ENCODE data around the gene SKI. TPM values are rescaled to one million over a fixed set of nuclear protein-coding genes. Genes with fewer than 3 reads are reported as not detected.

The SKI gene
- total and polyA plus RNA-seq, 9 of the 15 experiments (the other 6 are each of a cell fraction or from before 2014, with no cell fraction given): 0.10 to 60.5 (median 4.6) TPM

- Histone ChIP-seq H4K20me1 (replicated peaks; ENCODE audit: control insufficient read depth, insufficient read depth, low read length) (0 out of 2 replicates have a peak, but pooled peaks cover 5% of the 10 kb centered on the region), H3K79me2 (ENCODE audit: control insufficient read depth, insufficient read depth, low read length) (no peaks in the 10 kb centered on the region), H3K4me2 (ENCODE audit: insufficient read depth, low read length) (no peak overlapping the region), H3K27ac (ENCODE audit: extremely low read depth, low read depth, low read length) (no peak overlapping the region), H3K9me3 (replicated peaks; ENCODE audit: control insufficient read depth, insufficient read depth, low read depth, low read length) (no peaks in the 10 kb centered on the region), H3K9me1 (ENCODE audit: control insufficient read depth, insufficient read depth, low read length) (no peaks in the 10 kb centered on the region), H3K36me3 (ENCODE audit: control insufficient read depth, insufficient read depth, low read length) (no peaks in the 10 kb centered on the region), H3K4me1 (replicated peaks in 1 of 2; ENCODE audit: control insufficient read depth in 2 of 2, insufficient read depth in 2 of 2, low read length in 2 of 2) (peaks cover 5 to 81% of the 10 kb centered on the region in 2 experiments; a peak in 4 of 5 replicates), H3K4me3 (no peak overlapping the region), H2AFZ (ENCODE audit: low read depth, low read length) (no peak overlapping the region), H3K27me3 (ENCODE audit: control insufficient read depth in 2 of 2, insufficient read depth in 2 of 2, low read length in 2 of 2) (peaks cover 58 to 68% of the 10 kb centered on the region in 2 experiments), H3K9ac (ENCODE audit: insufficient read depth in 1 of 2, low read depth in 2 of 2, low read length in 2 of 2) (peak overlapping the region in 1 of 2 experiments; percentile 56; a peak in 2 of 4 replicates)
- no peak for DNase-seq (ENCODE audit: extremely low read depth in 1 of 4, low spot score in 3 of 4)
- ATAC-seq: no peak
- in situ Hi-C loops (cut with MboI): no loop called here
- intact Hi-C loops (cut with micrococcal nuclease): loop anchor here (5.0 to 10.0 kb wide), 2 partner anchors 56 to 122 kb away; no protein-coding TSS in a partner anchor
- WGBS (ENCODE audit: insufficient coverage, low coverage, missing lambda C conversion rate): 10% methylated on average over 21 of the region's 21 CpGs
- ChIA-PET POLR2A (interaction anchor here (0.6 to 1.0 kb wide), 4 partner anchors 20 to 203 kb away, joined by 3 read pairs; no protein-coding TSS in a partner anchor), CTCF (ENCODE audit: low intra/inter-chr PET ratio) (no interaction called here)
- TF ChIP-seq ZNF146 (CRISPR knock-in tag; IDR thresholded peaks at IDR 0.05; ENCODE audit: unreplicated experiment) (no peak), NR0B1 (IDR thresholded peaks at IDR 0.05; ENCODE audit: partially characterized antibody) (no peak), ETS2 (tag; IDR thresholded peaks at IDR 0.05; ENCODE audit: borderline replicate concordance, poor library complexity, severe bottlenecking) (no peak), CREBBP (IDR thresholded peaks at IDR 0.05; ENCODE audit: low read depth, low read length) (no peak), CLOCK (CRISPR knock-in tag; IDR thresholded peaks at IDR 0.05; ENCODE audit: borderline replicate concordance) (no peak), UBTF (IDR thresholded peaks at IDR 0.05; ENCODE audit: borderline replicate concordance in 1 of 2, low read depth in 2 of 2, low read length in 2 of 2) (0 out of 4 replicates have a peak, but pooled peaks of 1 of the 2 experiments have one; percentile 32), MAFK (IDR thresholded peaks at IDR 0.05; ENCODE audit: low read length) (no peak), ZNF584 (CRISPR knock-in tag; IDR thresholded peaks at IDR 0.05; ENCODE audit: low read depth) (no peak)
- BruUV-seq (replicated peaks): no TSS peak
- no peak for FAIRE-seq
Measured at GRCh38 chr1:2319291-2319690, 91.2 kb downstream of the SKI start.

All from K562 (cell line).